ENCODE results near the gene MSS51.

- TF ChIP-seq EP300 (IDR thresholded peaks at IDR 0.05; ENCODE audit: borderline replicate concordance) (no peak), RAD21 (IDR thresholded peaks at IDR 0.05; ENCODE audit: low read depth) (no peak), FOXM1 (IDR thresholded peaks at IDR 0.05; ENCODE audit: borderline replicate concordance, low read depth) (no peak), TAF1 (IDR thresholded peaks at IDR 0.05; ENCODE audit: low read depth) (no peak), CEBPB (IDR thresholded peaks at IDR 0.05) (no peak), YY1 (IDR thresholded peaks at IDR 0.05; ENCODE audit: low read depth) (no peak), TCF12 (IDR thresholded peaks at IDR 0.05; ENCODE audit: low read depth) (no peak), MAX (IDR thresholded peaks at IDR 0.05) (no peak)
These were observed 5.7 kb upstream of the MSS51 start for GRCh38 chr10:73439055-73439454.
